H9 (cell line): ENCODE data around the gene GMNC. TPM values are rescaled to one million over a fixed set of nuclear protein-coding genes. Genes with fewer than 3 reads are reported as not detected.

Source experiments
- DNase-seq: peaks from one replicate; pipeline ENCODE4 v3.0.0-alpha.2; 2017
- H2AFZ ChIP-seq: one replicate; pipeline ENCODE4 v1.6.1; 2013; ENCODE audit warnings: mild to moderate bottlenecking, low read length, control low read depth, moderate library complexity
- H2AK5ac ChIP-seq: 2 replicates; pipeline ENCODE4 v1.6.1; 2013; ENCODE audit warnings: low read length, control low read depth, mixed read lengths; ENCODE audit not compliant: insufficient read length
- H2BK120ac ChIP-seq: one replicate; pipeline ENCODE4 v1.6.1; 2013; ENCODE audit warnings: low read depth, mild to moderate bottlenecking, low read length, control low read depth, inconsistent platforms; ENCODE audit not compliant: poor library complexity, severe bottlenecking
- H2BK12ac ChIP-seq: 2 replicates; pipeline ENCODE4 v1.6.1; 2013; ENCODE audit warnings: low read length, control low read depth, mixed read lengths, low read depth; ENCODE audit not compliant: insufficient read length
- H2BK15ac ChIP-seq: 2 replicates; pipeline ENCODE4 v1.6.1; 2013; ENCODE audit warnings: low read depth, low read length, control low read depth
- H2BK20ac ChIP-seq: one replicate; pipeline ENCODE4 v1.6.1; 2013; ENCODE audit warnings: low read depth, mild to moderate bottlenecking, low read length, control low read depth, inconsistent platforms; ENCODE audit not compliant: poor library complexity, severe bottlenecking
- H2BK5ac ChIP-seq: 2 replicates; pipeline ENCODE4 v1.6.1; 2013; ENCODE audit warnings: low read length, control low read depth, mixed read lengths; ENCODE audit not compliant: insufficient read length
- H3K14ac ChIP-seq: 2 replicates; pipeline ENCODE4 v1.6.1; 2013; ENCODE audit warnings: low read length, control low read depth; ENCODE audit not compliant: insufficient read depth
- H3K18ac ChIP-seq: 2 replicates; pipeline ENCODE4 v1.6.1; 2013; ENCODE audit warnings: low read depth, mild to moderate bottlenecking, mixed read lengths, low read length, control low read depth; ENCODE audit not compliant: insufficient read length
- H3K23ac ChIP-seq: 2 replicates; pipeline ENCODE4 v1.6.1; 2013; ENCODE audit warnings: low read length, control low read depth, mixed read lengths, low read depth; ENCODE audit not compliant: insufficient read length
- H3K23me2 ChIP-seq: 2 replicates; pipeline ENCODE4 v1.6.1; 2013; ENCODE audit warnings: low read depth, mild to moderate bottlenecking, mixed read lengths, low read length, control low read depth; ENCODE audit not compliant: insufficient read length, poor library complexity, severe bottlenecking
- H3K27ac ChIP-seq: 2 replicates; pipeline ENCODE4 v1.5.1; 2013; ENCODE audit warnings: low read length, control low read depth, mixed read lengths, low read depth; ENCODE audit not compliant: insufficient read length
- H3K27me3 ChIP-seq: 2 replicates; pipeline ENCODE4 v1.6.1; 2013; ENCODE audit warnings: low read length, control low read depth, inconsistent platforms; ENCODE audit not compliant: insufficient read depth
- H3K4ac ChIP-seq: 2 replicates; pipeline ENCODE4 v1.6.1; 2013; ENCODE audit warnings: low read depth, mild to moderate bottlenecking, control low read depth, inconsistent platforms, low read length, moderate library complexity
- H3K4me1 ChIP-seq: 2 replicates; pipeline ENCODE4 v1.6.1; 2013; ENCODE audit warnings: low read length, control low read depth, inconsistent platforms; ENCODE audit not compliant: insufficient read depth
- H3K4me2 ChIP-seq: 2 replicates; pipeline ENCODE4 v1.6.1; 2013; ENCODE audit warnings: low read length, control low read depth, mixed read lengths; ENCODE audit not compliant: insufficient read length, insufficient read depth
- H3K56ac ChIP-seq: 2 replicates; pipeline ENCODE4 v1.6.1; 2013; ENCODE audit warnings: low read depth, mild to moderate bottlenecking, mixed read lengths, low read length, control low read depth; ENCODE audit not compliant: insufficient read length
- H3K79me1 ChIP-seq: 2 replicates; pipeline ENCODE4 v1.6.1; 2013; ENCODE audit warnings: low read depth, mild to moderate bottlenecking, moderate library complexity, low read length, control low read depth, inconsistent platforms; ENCODE audit not compliant: insufficient read depth, poor library complexity, severe bottlenecking
- H3K79me2 ChIP-seq: 2 replicates; pipeline ENCODE4 v1.6.1; 2013; ENCODE audit warnings: low read length, control low read depth, inconsistent platforms; ENCODE audit not compliant: insufficient read depth
- H3K9ac ChIP-seq: 2 replicates; pipeline ENCODE4 v1.6.1; 2013; ENCODE audit warnings: low read length, control low read depth, mixed read lengths; ENCODE audit not compliant: insufficient read length; ENCODE audit errors: extremely low read depth
- H3K9me3 ChIP-seq: one replicate; pipeline ENCODE4 v1.6.1; 2013; ENCODE audit warnings: low read depth, low read length, inconsistent platforms; ENCODE audit not compliant: control insufficient read depth
- H3T11ph ChIP-seq: one replicate; pipeline ENCODE4 v1.6.1; 2013; ENCODE audit warnings: mild to moderate bottlenecking, low read length, control low read depth, inconsistent platforms
- H4K20me1 ChIP-seq: one replicate; pipeline ENCODE4 v1.6.1; 2013; ENCODE audit not compliant: control insufficient read depth, insufficient read length, insufficient read depth
- H4K5ac ChIP-seq: 2 replicates; pipeline ENCODE4 v1.6.1; 2013; ENCODE audit warnings: low read depth, mild to moderate bottlenecking, mixed read lengths, low read length, control low read depth; ENCODE audit not compliant: insufficient read length
- H4K8ac ChIP-seq: replicated peaks from 2 replicates; pipeline ENCODE4 v1.6.1; 2013; ENCODE audit warnings: low read length, control low read depth, mixed read lengths, low read depth; ENCODE audit not compliant: insufficient read length
- H4K91ac ChIP-seq: 2 replicates; pipeline ENCODE4 v1.6.1; 2013; ENCODE audit warnings: low read depth, mild to moderate bottlenecking, moderate library complexity, mixed read lengths, low read length, control low read depth; ENCODE audit not compliant: insufficient read length
- H3K27ac Mint-ChIP-seq, 3 experiments: 2 replicates in 2 of 3; 3 replicates in 1 of 3; pipeline ENCODE4 v1.8.0; 2020 to 2021; ENCODE audit warnings: mixed read lengths in 3 of 3, mild to moderate bottlenecking in 1 of 3, moderate library complexity in 1 of 3
- H3K27me3 Mint-ChIP-seq: 2 replicates; pipeline ENCODE4 v1.8.0; 2021; ENCODE audit warnings: low read depth, mild to moderate bottlenecking, moderate library complexity, mixed read lengths
- H3K36me3 Mint-ChIP-seq, 3 experiments: 2 replicates in 2 of 3; 3 replicates in 1 of 3; pipeline ENCODE4 v1.8.0; 2020 to 2021; ENCODE audit warnings: low read depth in 3 of 3, mixed read lengths in 3 of 3; ENCODE audit not compliant: insufficient read depth in 1 of 3
- H3K4me1 Mint-ChIP-seq, 2 experiments: 2 replicates each; pipeline ENCODE4 v1.8.0; 2020; ENCODE audit warnings: mixed read lengths in 2 of 2
- H3K4me3 Mint-ChIP-seq, 2 experiments: 2 replicates in 1 of 2; 3 replicates in 1 of 2; pipeline ENCODE4 v1.8.0; 2020 to 2021; ENCODE audit warnings: mild to moderate bottlenecking in 2 of 2, mixed read lengths in 2 of 2, moderate library complexity in 1 of 2
- H3K9me3 Mint-ChIP-seq, 2 experiments: 2 replicates in 1 of 2; 3 replicates in 1 of 2; pipeline ENCODE4 v1.8.0; 2020; ENCODE audit warnings: mild to moderate bottlenecking in 2 of 2, mixed read lengths in 2 of 2, moderate library complexity in 1 of 2
- total RNA-seq: library from RNA; stranded (reverse); gene quantifications from 2 replicates; pipeline ENCODE4 v1.2.1, GENCODE V29; 2021
- TF ChIP-seq, protein P1 (sequence below): fragments of 200-600 bp; sonication (generic); conservative IDR thresholded peaks from 3 replicates; pipeline ENCODE4 v1.8.0; 2021; ENCODE audit warnings: antibody characterized with exemption, mild to moderate bottlenecking

The GMNC gene
- total RNA-seq, 1 experiment from 2014 or later, result not detected

DNA sequence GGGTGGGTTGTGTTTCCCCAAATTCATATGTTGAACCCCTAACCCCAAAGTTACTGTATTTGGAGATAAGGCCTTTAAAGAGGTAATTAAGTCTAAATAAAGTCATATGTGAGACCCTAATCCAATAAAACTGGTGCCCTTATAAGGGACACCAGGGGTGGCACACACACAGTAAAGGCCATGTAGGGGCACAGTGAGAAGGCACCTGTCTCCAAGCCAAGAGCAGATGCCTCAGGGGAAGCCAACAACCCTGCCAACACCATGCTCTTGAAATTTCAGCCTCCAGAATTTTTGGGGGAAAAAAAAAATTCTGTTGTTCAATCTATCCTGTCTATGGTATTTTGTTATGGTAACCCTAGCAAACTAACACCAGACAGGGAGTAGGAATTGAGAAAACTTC, 1.5 kb upstream of the GMNC start:
- Histone ChIP-seq H3K27me3 (peaks cover 2% of the 10 kb centered on the region; the same call in 1 of the 2 replicates), H3K23ac (no peak overlapping the region), H3K79me2 (no peaks in the 10 kb centered on the region), H3K23me2 (peaks cover 4% of the 10 kb centered on the region), H3K4me1 (no peaks in the 10 kb centered on the region), H3K14ac (no peak overlapping the region), H3K79me1 (no peaks in the 10 kb centered on the region), H2BK120ac (no peak overlapping the region), H3K56ac (no peak overlapping the region), H4K20me1 (no peaks in the 10 kb centered on the region), H3K9ac (no peak overlapping the region), H4K91ac (no peak overlapping the region), H3T11ph (no peak overlapping the region), H2BK12ac (no peak overlapping the region), H4K5ac (no peak overlapping the region), H2AFZ (no peak overlapping the region), H2AK5ac (no peak overlapping the region), H3K4me2 (no peak overlapping the region), H3K9me3 (no peaks in the 10 kb centered on the region), H2BK5ac (no peak overlapping the region), H3K27ac (no peak overlapping the region), H4K8ac (no peak overlapping the region), H3K18ac (no peak overlapping the region), H2BK20ac (no peak overlapping the region), H3K4ac (no peak overlapping the region), H2BK15ac (no peak overlapping the region)
- DNase-seq, result no peak
- Mint-ChIP-seq H3K36me3 (no peaks in the 10 kb centered on the region), H3K4me1 (peaks cover 2 to 5% of the 10 kb centered on the region in 2 experiments; a peak in 1 of 4 replicates), H3K27ac (no peak overlapping the region), H3K9me3 (no peaks in the 10 kb centered on the region; a peak in 1 of 5 replicates), H3K27me3 (peaks cover 54% of the 10 kb centered on the region), H3K4me3 (no peak overlapping the region)
- TF ChIP-seq, protein P1, sequence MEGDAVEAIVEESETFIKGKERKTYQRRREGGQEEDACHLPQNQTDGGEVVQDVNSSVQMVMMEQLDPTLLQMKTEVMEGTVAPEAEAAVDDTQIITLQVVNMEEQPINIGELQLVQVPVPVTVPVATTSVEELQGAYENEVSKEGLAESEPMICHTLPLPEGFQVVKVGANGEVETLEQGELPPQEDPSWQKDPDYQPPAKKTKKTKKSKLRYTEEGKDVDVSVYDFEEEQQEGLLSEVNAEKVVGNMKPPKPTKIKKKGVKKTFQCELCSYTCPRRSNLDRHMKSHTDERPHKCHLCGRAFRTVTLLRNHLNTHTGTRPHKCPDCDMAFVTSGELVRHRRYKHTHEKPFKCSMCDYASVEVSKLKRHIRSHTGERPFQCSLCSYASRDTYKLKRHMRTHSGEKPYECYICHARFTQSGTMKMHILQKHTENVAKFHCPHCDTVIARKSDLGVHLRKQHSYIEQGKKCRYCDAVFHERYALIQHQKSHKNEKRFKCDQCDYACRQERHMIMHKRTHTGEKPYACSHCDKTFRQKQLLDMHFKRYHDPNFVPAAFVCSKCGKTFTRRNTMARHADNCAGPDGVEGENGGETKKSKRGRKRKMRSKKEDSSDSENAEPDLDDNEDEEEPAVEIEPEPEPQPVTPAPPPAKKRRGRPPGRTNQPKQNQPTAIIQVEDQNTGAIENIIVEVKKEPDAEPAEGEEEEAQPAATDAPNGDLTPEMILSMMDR, result no peak
